ENCODE data around the gene MAN1A1. TPM values are rescaled to one million over a fixed set of nuclear protein-coding genes. Genes with fewer than 3 reads are reported as not detected.

The MAN1A1 gene
- total and polyA plus RNA-seq, 2 experiments from 2014 or later = 2.0 to 8.7 TPM

GRCh38 chr6:119318730-119319129 is 30.8 kb downstream of the MAN1A1 start (continued):
- no peak for TF ChIP-seq CTCF (conservative IDR thresholded peaks at IDR 0.05; ENCODE audit: low read depth in 2 of 2)
- TF ChIP-seq NANOG (IDR thresholded peaks at IDR 0.05; ENCODE audit: borderline replicate concordance) = no peak
- no peak for TF ChIP-seq POLR2AphosphoS5 (IDR thresholded peaks at IDR 0.05; ENCODE audit: low read depth)
- TF ChIP-seq STAT1 (IDR thresholded peaks at IDR 0.05; ENCODE audit: unreplicated experiment) = no peak
- no peak for TF ChIP-seq ZNF114 (CRISPR knock-in tag; IDR thresholded peaks at IDR 0.05)
- TF ChIP-seq EZH2 (IDR thresholded peaks at IDR 0.05; ENCODE audit: low read depth, unreplicated experiment) = no peak
- TF ChIP-seq REST (IDR thresholded peaks at IDR 0.05; ENCODE audit: unreplicated experiment) = no peak
- no peak for TF ChIP-seq EZH2phosphoT487 (IDR thresholded peaks at IDR 0.05; ENCODE audit: unreplicated experiment)

GRCh38 chr6:119318176-119318575 is 31.4 kb downstream of the MAN1A1 start:
- no peaks in the 10 kb centered on the region for H3K9me3 Mint-ChIP-seq
- no peak for ATAC-seq
- no peaks in the 10 kb centered on the region for H3K27me3 ChIP-seq (ENCODE audit: insufficient read depth)
- H3K4me1 Mint-ChIP-seq = no peaks in the 10 kb centered on the region
- H3K79me2 ChIP-seq (replicated peaks; ENCODE audit: insufficient read depth) = no peaks in the 10 kb centered on the region
- no peaks in the 10 kb centered on the region for H3K4me1 ChIP-seq (ENCODE audit: insufficient read depth)
- H2AFZ ChIP-seq = no peak overlapping the region
- no peaks in the 10 kb centered on the region for H3K36me3 Mint-ChIP-seq (ENCODE audit: low read depth)
- DNase-seq (ENCODE audit: low spot score) = no peak
- H3K4me3 ChIP-seq = no peak overlapping the region
- no peaks in the 10 kb centered on the region for H4K20me1 ChIP-seq (replicated peaks; ENCODE audit: insufficient read depth)
- no peaks in the 10 kb centered on the region for H3K36me3 ChIP-seq (ENCODE audit: insufficient read depth)
- no peak overlapping the region for H3K4me2 ChIP-seq
- no peak overlapping the region for H3K27ac ChIP-seq (ENCODE audit: low read depth)
- H3K9me2 ChIP-seq (ENCODE audit: insufficient read depth) = no peaks in the 10 kb centered on the region
- no peaks in the 10 kb centered on the region for H3K27me3 Mint-ChIP-seq (ENCODE audit: insufficient read depth, low read depth, poor library complexity)
- no peaks in the 10 kb centered on the region for H3F3A ChIP-seq (replicated peaks; ENCODE audit: low read depth)
- H3K4me3 Mint-ChIP-seq = no peak overlapping the region
- H3K27ac Mint-ChIP-seq = no peak overlapping the region; the same call in 1 of the 2 replicates
- no peak for TF ChIP-seq EZH2 (IDR thresholded peaks at IDR 0.05; ENCODE audit: low read depth, unreplicated experiment)
- TF ChIP-seq CTCF (conservative IDR thresholded peaks at IDR 0.05; ENCODE audit: low read depth in 2 of 2) = no peak
- TF ChIP-seq ZNF462 (CRISPR knock-in tag; IDR thresholded peaks at IDR 0.05) = no peak
- no peak for TF ChIP-seq NANOG (IDR thresholded peaks at IDR 0.05; ENCODE audit: borderline replicate concordance)
- no peak for TF ChIP-seq POLR2AphosphoS5 (IDR thresholded peaks at IDR 0.05; ENCODE audit: low read depth)
- no peak for TF ChIP-seq STAT1 (IDR thresholded peaks at IDR 0.05; ENCODE audit: unreplicated experiment)
- no peak for TF ChIP-seq ZNF114 (CRISPR knock-in tag; IDR thresholded peaks at IDR 0.05)
- no peak for TF ChIP-seq CREB1 (CRISPR knock-in tag; IDR thresholded peaks at IDR 0.05; ENCODE audit: low read depth)
